ENCODE data around the gene SLC35E4.
"Not testable (repeated sequence)": the region's sequence is repeated elsewhere in the genome, so short reads cannot be mapped to it uniquely, and the experiment has no call there.

Gene SLC35E4

GRCh38 chr22:30652852-30653251, 17.3 kb downstream of the SLC35E4 start:
- DNase-seq, result no peak

GRCh38 chr22:30654361-30654760, 18.8 kb downstream of the SLC35E4 start:
- DNase-seq, result no peak

GRCh38 chr22:30655532-30655931, 20.0 kb downstream of the SLC35E4 start:
- no peak for DNase-seq

- DNase-seq, result no peak
These were observed 26.5 kb downstream of the SLC35E4 start for GRCh38 chr22:30662040-30662439.

- no peak for DNase-seq
These were observed 29.2 kb downstream of the SLC35E4 start for GRCh38 chr22:30664798-30665197.

- no peak for DNase-seq
These were observed 29.7 kb downstream of the SLC35E4 start for GRCh38 chr22:30665266-30665665.

- DNase-seq, result no peak
These were observed 30.2 kb downstream of the SLC35E4 start for GRCh38 chr22:30665786-30666185.

GRCh38 chr22:30667107-30667493, 31.5 kb downstream of the SLC35E4 start:
- peak in 1 of 2 donors; percentile 7 for DNase-seq

- peak; percentile 93 to 95 for DNase-seq
These were observed 32.2 kb downstream of the SLC35E4 start, which contains the start of gene DUSP18 for GRCh38 chr22:30667494-30668385. TSS of gene DUSP18 (minus strand) at chr22:30667875. CDS start at chr22:30664003, 3,872 bp downstream.

- no peak for DNase-seq
These were observed 32.8 kb downstream of the SLC35E4 start for GRCh38 chr22:30668386-30668710.

- DNase-seq, result no peak
These were observed 35.5 kb downstream of the SLC35E4 start for GRCh38 chr22:30671071-30671470.

- DNase-seq, result no peak
These were observed 37.6 kb downstream of the SLC35E4 start for GRCh38 chr22:30673136-30673535.

GRCh38 chr22:30674482-30674881, 38.9 kb downstream of the SLC35E4 start:
- no peak for DNase-seq

- DNase-seq, result no peak
These were observed 39.9 kb downstream of the SLC35E4 start for GRCh38 chr22:30675436-30675835.

- DNase-seq, result not testable (repeated sequence)
These were observed 41.0 kb downstream of the SLC35E4 start for GRCh38 chr22:30676565-30676964.

GRCh38 chr22:30679895-30680690, 44.5 kb downstream of the SLC35E4 start:
- not testable (repeated sequence) for DNase-seq

GRCh38 chr22:30680991-30681770, 45.6 kb downstream of the SLC35E4 start:
- DNase-seq, result no peak

GRCh38 chr22:30681831-30682230, 46.2 kb downstream of the SLC35E4 start:
- DNase-seq, result no peak

- no peak for DNase-seq
These were observed 49.6 kb downstream of the SLC35E4 start for GRCh38 chr22:30685178-30685577.

- no peak for DNase-seq
These were observed 51.8 kb downstream of the SLC35E4 start for GRCh38 chr22:30687358-30687757.

- no peak for DNase-seq
These were observed 54.0 kb downstream of the SLC35E4 start for GRCh38 chr22:30689622-30690021.

- DNase-seq, result no peak
These were observed 55.6 kb downstream of the SLC35E4 start for GRCh38 chr22:30691204-30691603.

GRCh38 chr22:30694171-30694639, 58.6 kb downstream of the SLC35E4 start:
- peak; percentile 56 for DNase-seq

All from CD4-positive, alpha-beta T cell treated with Interleukin-4 for 1 hour (primary cell).